IMR-90 (cell line): ENCODE data around the gene SLC9B1. TPM values are rescaled to one million over a fixed set of nuclear protein-coding genes. Genes with fewer than 3 reads are reported as not detected.

Source experiments
- ATAC-seq: fragments of 200-7000 bp; cut with Tn5 transposase; 2 replicates; pipeline ENCODE4 v1.9.1; 2020; ENCODE audit warnings: low read depth, mild to moderate bottlenecking, moderate library complexity
- BruUV-seq: library from RNA; stranded (reverse); fragments of 400-500 nt; replicated peaks from 2 replicates; lab custom pipeline; 2021; lab: Mats Ljungman, UMichigan
- CTCF ChIA-PET: fragments of 300-600 bp; formaldehyde crosslinking; extraction: SDS; loops from one replicate; lab custom pipeline; 2021; ENCODE audit warnings: antibody characterized with exemption; lab: Yijun Ruan, JAX
- POLR2A ChIA-PET: fragments of 300-600 bp; sonication (Branson Sonifier 250); formaldehyde crosslinking; loops from one replicate; lab custom pipeline; 2022; ENCODE audit warnings: antibody characterized with exemption; ENCODE audit not compliant: unreplicated experiment; lab: Charles Lee
- DNase-seq: peaks from one replicate; pipeline ENCODE4 v3.0.0; 2013
- H2AFZ ChIP-seq: replicated peaks from 2 replicates; pipeline ENCODE3; 2013; ENCODE audit warnings: low read length, mild to moderate bottlenecking; ENCODE audit not compliant: poor library complexity
- H2AK5ac ChIP-seq: 2 replicates; pipeline ENCODE4 v1.6.1; 2013; ENCODE audit warnings: low read depth, low read length, inconsistent platforms
- H2AK9ac ChIP-seq: replicated peaks from 2 replicates; pipeline ENCODE3; 2013; ENCODE audit warnings: mild to moderate bottlenecking, low read depth, low read length, moderate library complexity; ENCODE audit not compliant: poor library complexity
- H2BK120ac ChIP-seq: 2 replicates; pipeline ENCODE4 v1.6.1; 2013; ENCODE audit warnings: low read depth, low read length, inconsistent platforms
- H2BK15ac ChIP-seq: 3 replicates; pipeline ENCODE4 v1.6.1; 2013; ENCODE audit warnings: low read depth, low read length, inconsistent platforms
- H2BK20ac ChIP-seq: 2 replicates; pipeline ENCODE4 v1.6.1; 2013; ENCODE audit warnings: low read depth, mild to moderate bottlenecking, inconsistent platforms, low read length, moderate library complexity
- H2BK5ac ChIP-seq: 2 replicates; pipeline ENCODE4 v1.6.1; 2013; ENCODE audit warnings: mild to moderate bottlenecking, low read depth, low read length, inconsistent platforms; ENCODE audit not compliant: poor library complexity, severe bottlenecking
- H3K14ac ChIP-seq: replicated peaks from 2 replicates; pipeline ENCODE4 v1.6.1; 2013; ENCODE audit warnings: low read depth, low read length, inconsistent platforms
- H3K18ac ChIP-seq: 2 replicates; pipeline ENCODE4 v1.6.1; 2013; ENCODE audit warnings: low read depth, low read length, control low read depth
- H3K23ac ChIP-seq: 2 replicates; pipeline ENCODE4 v1.6.1; 2013; ENCODE audit warnings: low read depth, low read length, inconsistent platforms
- H3K27ac ChIP-seq: 2 replicates; pipeline ENCODE4 v1.5.1; 2013; ENCODE audit warnings: mild to moderate bottlenecking, control low read depth, low read length; ENCODE audit not compliant: insufficient read depth
- H3K27me3 ChIP-seq: 2 replicates; pipeline ENCODE4 v1.6.1; 2013; ENCODE audit warnings: low read length; ENCODE audit not compliant: control insufficient read depth, insufficient read depth
- H3K36me3 ChIP-seq: 2 replicates; pipeline ENCODE4 v1.6.1; 2013; ENCODE audit warnings: low read length, mixed read lengths; ENCODE audit not compliant: control insufficient read depth, insufficient read depth
- H3K4ac ChIP-seq: 2 replicates; pipeline ENCODE4 v1.6.1; 2013; ENCODE audit warnings: low read depth, low read length, inconsistent platforms
- H3K4me1 ChIP-seq: 2 replicates; pipeline ENCODE4 v1.6.1; 2013; ENCODE audit warnings: low read length, mixed read lengths; ENCODE audit not compliant: control insufficient read depth, insufficient read depth
- H3K4me2 ChIP-seq: 2 replicates; pipeline ENCODE4 v1.6.1; 2013; ENCODE audit warnings: low read depth, mild to moderate bottlenecking, control low read depth, low read length, moderate library complexity
- H3K4me3 ChIP-seq: 2 replicates; pipeline ENCODE4 v1.5.1; 2013; ENCODE audit warnings: low read depth, mild to moderate bottlenecking, control low read depth, low read length, moderate library complexity; ENCODE audit not compliant: insufficient read depth
- H3K56ac ChIP-seq: 2 replicates; pipeline ENCODE4 v1.6.1; 2013; ENCODE audit warnings: low read length, inconsistent platforms; ENCODE audit not compliant: insufficient read depth; ENCODE audit errors: extremely low read depth
- H3K79me1 ChIP-seq, 2 experiments: 2 replicates each; pipeline ENCODE4 v1.6.1; 2013; ENCODE audit warnings: low read length in 2 of 2, inconsistent platforms in 1 of 2, low read depth in 1 of 2
- H3K9ac ChIP-seq: 2 replicates; pipeline ENCODE4 v1.6.1; 2013; ENCODE audit warnings: low read depth, low read length, control low read depth
- H3K9me1 ChIP-seq: 2 replicates; pipeline ENCODE4 v1.6.1; 2013; ENCODE audit warnings: low read length, inconsistent platforms; ENCODE audit not compliant: insufficient read depth
- H3K9me3 ChIP-seq: 2 replicates; pipeline ENCODE4 v1.6.1; 2013; ENCODE audit warnings: low read length; ENCODE audit not compliant: control insufficient read depth, insufficient read depth
- H4K20me1 ChIP-seq: 2 replicates; pipeline ENCODE4 v1.6.1; 2013; ENCODE audit warnings: low read length, inconsistent platforms; ENCODE audit not compliant: insufficient read depth
- H4K5ac ChIP-seq: 2 replicates; pipeline ENCODE4 v1.6.1; 2013; ENCODE audit warnings: mild to moderate bottlenecking, low read depth, low read length, control low read depth
- H4K8ac ChIP-seq, 2 experiments: 2 replicates each; pipeline ENCODE4 v1.6.1; 2013; ENCODE audit warnings: low read depth in 2 of 2, low read length in 2 of 2, control low read depth in 1 of 2, inconsistent platforms in 1 of 2
- H4K91ac ChIP-seq: 2 replicates; pipeline ENCODE4 v1.6.1; 2013; ENCODE audit warnings: low read depth, low read length, inconsistent platforms; ENCODE audit not compliant: insufficient read depth
- BHLHE40 ChIP-seq: fragments of 150-350 bp; IDR thresholded peaks from 2 replicates; pipeline ENCODE4 v1.6.1; 2016; ENCODE audit warnings: mild to moderate bottlenecking, low read depth, low read length
- CEBPB ChIP-seq: IDR thresholded peaks from 2 replicates; pipeline ENCODE4 v1.6.1; 2012; ENCODE audit warnings: low read depth, low read length, improper control_type of control experiment
- CHD1 ChIP-seq: IDR thresholded peaks from 2 replicates; pipeline ENCODE4 v1.6.1; 2012; ENCODE audit warnings: low read depth, low read length, improper control_type of control experiment
- CTCF ChIP-seq: conservative IDR thresholded peaks from 2 replicates; pipeline ENCODE4 v1.5.1; 2012; ENCODE audit warnings: mild to moderate bottlenecking, low read depth, low read length, improper control_type of control experiment
- ELK1 ChIP-seq: fragments of 150-350 bp; IDR thresholded peaks from 2 replicates; pipeline ENCODE4 v1.6.1; 2016; ENCODE audit warnings: low read depth, mild to moderate bottlenecking, low read length, moderate library complexity, borderline replicate concordance
- FOS ChIP-seq: fragments of 150-350 bp; IDR thresholded peaks from 2 replicates; pipeline ENCODE4 v1.6.1; 2016; ENCODE audit warnings: low read depth, low read length
- MAFK ChIP-seq: IDR thresholded peaks from 2 replicates; pipeline ENCODE4 v1.6.1; 2012; ENCODE audit warnings: low read depth, low read length, improper control_type of control experiment
- MAZ ChIP-seq: IDR thresholded peaks from 2 replicates; pipeline ENCODE4 v1.6.1; 2012; ENCODE audit warnings: low read depth, mild to moderate bottlenecking, low read length, improper control_type of control experiment, moderate library complexity, borderline replicate concordance
- MXI1 ChIP-seq: IDR thresholded peaks from 2 replicates; pipeline ENCODE4 v1.6.1; 2012; ENCODE audit warnings: low read depth, mild to moderate bottlenecking, low read length, moderate library complexity, borderline replicate concordance
- NFE2L2 ChIP-seq: fragments of 150-350 bp; IDR thresholded peaks from 2 replicates; pipeline ENCODE4 v1.6.1; 2016; ENCODE audit warnings: low read depth, mild to moderate bottlenecking, low read length
- POLR2A ChIP-seq: IDR thresholded peaks from 2 replicates; pipeline ENCODE4 v1.6.1; 2012; ENCODE audit warnings: mild to moderate bottlenecking, low read depth, low read length
- RAD21 ChIP-seq: IDR thresholded peaks from 2 replicates; pipeline ENCODE4 v1.6.1; 2012; ENCODE audit warnings: low read length, improper control_type of control experiment
- RCOR1 ChIP-seq: IDR thresholded peaks from 2 replicates; pipeline ENCODE4 v1.6.1; 2012; ENCODE audit warnings: mild to moderate bottlenecking, low read length, improper control_type of control experiment; ENCODE audit not compliant: insufficient replicate concordance
- RFX5 ChIP-seq: IDR thresholded peaks from 2 replicates; pipeline ENCODE4 v1.8.0; 2012; ENCODE audit warnings: low read depth, mild to moderate bottlenecking, low read length, moderate library complexity
- SMC3 ChIP-seq: fragments of 150-350 bp; IDR thresholded peaks from 2 replicates; pipeline ENCODE4 v1.6.1; 2016; ENCODE audit warnings: low read depth, mild to moderate bottlenecking, antibody characterized with exemption, low read length, moderate library complexity
- USF2 ChIP-seq: fragments of 150-350 bp; IDR thresholded peaks from 2 replicates; pipeline ENCODE4 v1.6.1; 2017; ENCODE audit warnings: mild to moderate bottlenecking, antibody characterized with exemption, low read length, low read depth
- WGBS, 2 experiments: methylation state at CpG; one replicate each; pipeline versions ENCODE4 v1.1.5 to v1.1.7; 2013; ENCODE audit warnings: missing lambda C conversion rate in 2 of 2; ENCODE audit not compliant: insufficient read length in 1 of 2; ENCODE audit errors: extremely low coverage in 2 of 2; 5-methylcytosine and 5-hydroxymethylcytosine counted together
- dilution Hi-C: fragments of 300-500 bp; cut with HindIII; formaldehyde crosslinking; loops from one replicate; pipeline ENCODE4 v1.14.3; 2018; ENCODE audit warnings: low sequenced_read_pairs; ENCODE audit not compliant: unreplicated experiment
- in situ Hi-C: fragments of 300-500 bp; cut with MboI; formaldehyde crosslinking; loops from 3 replicates; pipeline ENCODE4 v1.14.3; 2019; ENCODE audit warnings: low sequenced_read_pairs, inconsistent platforms, mixed read lengths
- intact Hi-C: fragments of 100-400 bp; cut with micrococcal nuclease; formaldehyde crosslinking; loops from 2 replicates; pipeline ENCODE4 v1.10.0; 2022
- polyA plus RNA-seq, 3 experiments: library from polyadenylated mRNA; depleted of rRNA; stranded (reverse); fragments of >200 nt; gene quantifications; 2 replicates each; pipeline ENCODE4 v1.2.3, GENCODE V29; 2012; ENCODE audit warnings: low replicate concordance in 1 of 3
- total RNA-seq: library from RNA; depleted of rRNA; stranded (reverse); fragments of >200 nt; gene quantifications from 2 replicates; pipeline ENCODE4 v1.2.3, GENCODE V29; 2012

SLC9B1 gene
- total and polyA plus RNA-seq, 2 of the 4 experiments (the other 2 are of a cell fraction) = 0.07 to 0.18 TPM

DNA sequence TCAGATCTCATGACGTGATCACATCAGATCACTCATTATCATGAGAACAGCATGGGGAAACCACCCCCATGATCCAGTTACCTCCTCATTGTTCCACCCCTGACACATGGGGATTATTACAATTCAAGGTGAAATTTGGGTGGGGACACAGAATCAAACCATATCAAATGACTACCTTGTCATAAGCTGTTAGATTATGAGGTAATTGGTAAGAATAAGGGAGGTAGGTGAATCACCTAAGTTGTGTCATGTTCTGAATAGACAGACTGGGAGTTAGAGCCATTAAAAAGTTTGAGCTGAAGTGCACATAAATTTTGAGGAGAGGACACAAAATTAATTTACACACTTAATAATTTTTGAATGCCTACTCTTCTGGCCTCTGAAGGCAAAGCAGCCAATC is 24.7 kb downstream of the SLC9B1 start:
- Histone ChIP-seq H4K8ac (no peak overlapping the region), H4K5ac (no peak overlapping the region), H3K36me3 (no peaks in the 10 kb centered on the region), H2BK15ac (no peak overlapping the region), H3K4me2 (no peak overlapping the region), H4K91ac (no peak overlapping the region), H3K18ac (no peak overlapping the region), H2BK120ac (no peak overlapping the region), H2BK5ac (no peak overlapping the region), H3K23ac (no peak overlapping the region), H2BK20ac (no peak overlapping the region), H3K56ac (no peak overlapping the region), H3K9me3 (no peaks in the 10 kb centered on the region), H4K20me1 (no peaks in the 10 kb centered on the region), H3K14ac (no peak overlapping the region), H3K4ac (no peak overlapping the region), H3K27me3 (no peaks in the 10 kb centered on the region), H2AK9ac (no peak overlapping the region), H3K4me3 (no peak overlapping the region), H3K4me1 (no peaks in the 10 kb centered on the region), H3K79me1 (no peaks in the 10 kb centered on the region), H2AFZ (no peak overlapping the region), H2AK5ac (no peak overlapping the region), H3K9ac (no peak overlapping the region), H3K27ac (no peak overlapping the region), H3K9me1 (no peaks in the 10 kb centered on the region)
- POLR2A ChIA-PET = no interaction called here
- CTCF ChIA-PET = no interaction called here
- no TSS peak for BruUV-seq
- intact Hi-C loops = no loop called here
- dilution Hi-C loops = no loop called here
- in situ Hi-C loops = no loop called here
- DNase-seq (no peak), ATAC-seq (no peak)
- no CpG with 5 or more reads among the region's 1 CpG for WGBS, 2 experiments
- no peak for TF ChIP-seq MXI1
- no peak for TF ChIP-seq POLR2A
- no peak for TF ChIP-seq FOS
- TF ChIP-seq SMC3 = no peak
- TF ChIP-seq CEBPB = no peak
- no peak for TF ChIP-seq NFE2L2
- TF ChIP-seq USF2 = no peak
- no peak for TF ChIP-seq ELK1
- TF ChIP-seq CHD1 = no peak
- no peak for TF ChIP-seq RAD21
- TF ChIP-seq MAFK = no peak
- TF ChIP-seq RFX5 = no peak
- no peak for TF ChIP-seq RCOR1
- no peak for TF ChIP-seq MAZ
- no peak for TF ChIP-seq BHLHE40
- TF ChIP-seq CTCF = no peak
